Activated CD8-positive, alpha-beta memory T cell treated with anti-CD3 and anti-CD28 coated beads for 4 hours (primary cell): ENCODE data around the gene PDE4D.

Experiments used
- DNase-seq, 2 donors: peaks; one replicate each; pipeline ENCODE4 v3.0.0-alpha.2; 2020; ENCODE audit warnings: low read depth in 2 of 2

PDE4D gene

DNA sequence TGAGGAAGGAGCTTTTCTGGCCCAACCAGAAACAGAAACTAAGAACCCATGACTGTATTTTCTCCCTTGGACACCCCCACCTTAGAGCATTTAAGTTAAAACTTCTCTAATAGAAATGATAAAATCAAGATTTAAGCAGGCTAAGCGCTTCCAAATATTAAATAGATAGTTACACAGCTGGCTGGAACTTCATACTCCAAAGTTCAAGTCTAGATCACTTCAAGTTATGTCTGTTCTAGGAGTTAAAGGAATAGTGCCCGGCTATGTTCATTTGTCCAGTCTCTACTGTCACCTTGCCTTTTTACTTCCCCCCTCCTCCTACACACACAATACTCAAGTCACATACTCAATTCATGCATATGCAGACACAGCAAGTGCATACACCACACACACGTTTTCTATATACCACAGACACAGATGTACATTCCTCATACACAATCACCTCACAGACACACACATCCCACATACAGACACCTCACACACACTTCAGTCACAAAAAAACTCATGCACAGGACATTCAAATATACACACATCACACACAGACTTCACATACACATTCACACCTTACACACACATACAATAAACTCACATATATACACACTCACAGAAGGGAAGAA is 237.7 kb downstream of the PDE4D start:
- DNase-seq: no peak

DNA sequence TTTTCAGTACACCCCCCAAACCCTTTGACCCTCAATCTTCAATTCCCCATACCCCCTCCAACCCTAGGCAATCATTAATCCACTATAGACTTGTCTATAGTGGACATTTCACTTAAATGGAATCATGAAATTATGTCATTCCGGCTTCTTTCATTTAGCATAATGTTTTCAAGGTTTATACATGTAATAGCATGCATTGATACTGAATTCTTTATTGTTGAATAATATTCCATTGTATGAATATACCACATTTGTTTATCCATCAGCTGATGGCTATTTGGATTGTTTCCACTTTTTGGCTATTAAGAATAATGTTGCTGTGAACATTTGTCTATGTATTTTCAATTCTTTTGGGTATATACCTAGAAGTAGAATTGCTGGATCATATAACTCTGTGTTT is 238.8 kb downstream of the PDE4D start:
- no peak for DNase-seq

- DNase-seq: no peak
Measured at GRCh38 chr5:59652449-59652848, 241.1 kb downstream of the PDE4D start.

- DNase-seq: no peak
Measured at GRCh38 chr5:59648949-59649921, 244.3 kb downstream of the PDE4D start.

GRCh38 chr5:59648038-59648831 is 245.3 kb downstream of the PDE4D start:
- no peak for DNase-seq

DNA sequence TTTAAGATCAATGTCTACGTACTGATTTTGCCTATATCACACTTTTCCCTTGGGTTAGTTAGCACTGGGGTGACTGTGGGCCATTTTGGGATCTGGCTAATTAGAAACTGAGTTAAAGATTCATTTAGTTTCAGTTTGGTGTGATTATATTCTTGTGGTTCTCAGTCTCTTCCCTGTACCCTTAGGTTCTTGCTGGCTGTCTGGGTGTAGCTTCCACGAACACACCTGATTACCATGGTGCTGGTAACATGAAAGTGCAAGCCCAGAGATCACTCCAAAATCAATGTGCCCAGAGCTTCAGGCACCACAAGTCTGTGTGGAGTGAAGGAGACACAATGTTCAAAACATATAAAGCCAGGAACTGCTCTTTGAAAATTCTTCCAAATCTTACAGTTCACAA is 248.1 kb downstream of the PDE4D start:
- no peak for DNase-seq

DNA sequence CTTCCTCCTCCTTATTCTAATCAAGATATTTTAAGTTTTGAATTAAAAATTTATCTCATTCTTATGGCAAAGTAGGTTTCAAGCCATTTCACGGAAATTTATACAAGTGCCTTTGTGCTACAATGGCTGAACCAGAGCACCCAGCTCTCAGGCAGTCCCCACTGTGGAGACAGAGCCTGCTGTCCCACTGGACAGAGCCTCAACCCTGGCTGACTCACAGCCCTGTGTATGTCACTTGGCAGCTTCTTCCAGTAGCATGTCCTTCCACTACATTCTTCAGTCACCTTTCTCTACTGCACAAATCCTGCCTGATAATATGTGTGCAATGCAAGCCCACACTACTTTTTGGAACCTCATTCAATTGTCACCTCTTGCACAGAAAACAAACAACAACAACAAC is 253.1 kb downstream of the PDE4D start:
- DNase-seq: no peak

GRCh38 chr5:59637884-59638580 is 255.5 kb downstream of the PDE4D start:
- DNase-seq: no peak

DNA sequence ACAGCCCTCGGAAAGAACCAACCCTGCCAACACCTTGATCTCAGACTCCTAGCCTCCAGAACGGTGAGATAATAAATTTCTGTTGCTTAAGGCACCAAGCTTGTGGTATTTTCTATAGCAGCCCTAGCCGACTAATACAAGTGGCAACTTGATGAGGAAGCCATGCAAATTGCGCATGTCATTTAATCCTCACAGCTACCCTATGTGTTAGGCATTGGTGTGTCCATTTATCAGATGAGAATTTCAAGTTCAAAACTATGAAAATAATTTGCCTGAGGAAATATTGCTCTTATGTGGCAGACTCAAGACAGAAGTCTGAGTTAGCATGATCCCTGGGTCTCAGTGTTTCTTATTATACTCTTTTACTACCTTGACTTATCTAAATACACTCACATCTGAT is 264.0 kb downstream of the PDE4D start:
- DNase-seq: no peak

- DNase-seq: no peak
Measured at GRCh38 chr5:59628062-59628828, 265.3 kb downstream of the PDE4D start.

DNA sequence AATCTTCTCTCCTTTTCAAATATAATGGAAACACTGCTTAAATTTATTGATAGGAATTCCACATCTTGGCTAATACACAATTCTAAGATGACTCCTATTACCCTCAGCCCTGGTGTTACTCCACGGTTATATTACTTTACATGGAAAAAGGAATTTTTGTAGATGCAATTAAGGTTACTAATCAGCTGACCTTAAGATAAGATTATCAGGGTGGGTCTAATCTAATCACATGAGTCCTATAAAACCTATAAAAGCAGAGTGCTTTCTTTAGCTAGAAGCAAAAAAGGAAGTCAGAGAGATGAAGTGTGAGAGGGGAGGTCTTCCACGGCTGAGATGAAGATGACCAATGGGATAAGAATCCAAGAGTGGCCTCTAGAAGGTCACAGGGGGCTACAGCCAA is 268.6 kb downstream of the PDE4D start:
- DNase-seq: no peak

- DNase-seq: no peak
Measured at GRCh38 chr5:59622848-59623247, 270.7 kb downstream of the PDE4D start.

DNA sequence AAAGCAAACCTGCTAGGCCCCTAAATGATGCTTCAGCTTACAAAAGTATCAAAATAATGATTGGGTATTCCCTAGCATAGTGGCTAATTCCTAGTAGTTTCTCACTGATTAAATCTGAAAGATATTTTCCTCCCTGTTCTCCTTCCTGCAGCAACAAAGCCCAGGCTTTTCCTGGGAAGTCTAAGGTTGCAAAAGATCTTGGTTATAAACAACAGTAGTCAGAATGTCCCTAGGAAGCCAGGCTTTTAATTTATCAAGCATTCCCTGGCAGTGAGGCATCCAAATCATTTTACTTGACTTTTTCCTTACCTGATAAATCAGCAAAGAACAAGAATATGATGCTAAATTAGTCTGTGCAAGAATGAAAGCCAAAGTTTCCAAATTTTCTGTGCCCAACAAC is 272.0 kb downstream of the PDE4D start:
- DNase-seq: no peak

- DNase-seq: no peak
Measured at GRCh38 chr5:59620535-59621212, 272.9 kb downstream of the PDE4D start.

- no peak for DNase-seq
Measured at GRCh38 chr5:59618644-59619043, 274.9 kb downstream of the PDE4D start.

DNA sequence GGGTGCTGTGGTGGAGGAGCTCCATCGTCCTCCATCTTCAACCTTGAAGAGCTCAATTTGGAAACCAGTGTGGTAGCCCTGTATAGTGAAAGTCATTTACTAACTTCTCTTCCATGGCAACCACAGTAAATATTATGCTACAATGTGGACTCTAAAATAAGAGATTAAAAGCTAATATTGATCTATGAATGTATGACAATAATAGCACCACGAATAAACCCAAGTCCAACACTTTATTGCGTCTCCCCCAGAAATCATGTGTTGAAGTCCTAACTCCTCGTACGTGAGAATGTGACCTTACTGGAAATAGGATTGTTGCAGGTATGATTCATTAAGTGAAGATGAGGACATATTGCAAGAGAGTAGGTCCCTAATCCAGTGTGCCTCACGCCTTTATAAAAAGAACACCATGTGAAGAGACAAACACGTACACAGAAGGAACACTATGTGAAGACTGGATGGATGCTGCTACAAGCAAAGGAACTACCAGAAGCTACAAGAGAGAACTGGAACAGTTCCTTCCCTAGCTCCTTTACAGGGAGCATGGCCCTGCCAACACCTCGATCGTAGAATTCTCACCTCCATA is 276.2 kb downstream of the PDE4D start:
- DNase-seq: no peak

GRCh38 chr5:59616413-59616812 is 277.1 kb downstream of the PDE4D start:
- DNase-seq: no peak

- DNase-seq: no peak
Measured at GRCh38 chr5:59615272-59615671, 278.3 kb downstream of the PDE4D start.

DNA sequence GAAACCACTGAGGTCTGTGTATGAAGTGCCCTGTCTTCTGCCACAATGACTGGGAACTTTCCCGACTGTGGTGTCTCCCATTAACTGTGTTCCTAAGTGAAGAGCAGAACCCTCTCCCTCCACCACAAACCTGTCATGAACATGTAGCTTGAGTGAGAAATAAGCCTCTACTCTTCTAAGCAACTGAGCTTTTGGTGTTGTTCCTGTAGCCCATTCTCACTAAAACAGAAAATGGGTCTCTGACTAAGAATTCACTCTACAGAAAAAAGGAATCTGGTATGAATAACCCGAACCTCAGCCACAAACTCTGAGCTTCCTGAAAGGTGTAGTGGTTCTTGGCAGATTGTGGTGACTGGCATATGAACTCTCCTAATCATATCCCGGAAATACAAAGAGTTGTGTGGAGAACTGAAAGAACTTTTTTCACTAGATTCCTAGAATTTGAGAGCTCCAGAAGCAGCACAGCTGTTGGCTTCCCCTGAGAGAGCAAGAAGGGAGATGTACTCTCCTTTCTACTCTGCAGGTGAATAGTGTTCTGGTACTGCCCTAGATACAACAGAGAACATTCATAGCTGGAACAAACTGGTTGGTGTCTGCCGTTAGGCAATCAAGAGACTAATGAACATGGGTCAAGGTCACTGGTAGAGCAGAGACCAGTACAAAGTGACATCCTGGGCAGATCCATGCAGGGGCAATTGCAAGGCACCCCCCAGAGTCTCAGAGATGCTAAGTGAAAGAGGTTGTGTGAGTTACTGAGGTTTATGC is 283.8 kb downstream of the PDE4D start:
- no peak for DNase-seq
